Right cardiac atrium (tissue), 5 donors: ENCODE results near the gene ITGAV. TPM values are rescaled to one million over a fixed set of nuclear protein-coding genes. Genes with fewer than 3 reads are reported as not detected.
A peak's percentile ranks its signal among the peaks of the same experiment; 100 is the strongest.

Source experiments
- ATAC-seq, 2 donors: fragments of 200-7000 bp; cut with Tn5 transposase; one replicate each; pipeline versions ENCODE4 v1.8.0 to v1.9.1; 2020; ENCODE audit warnings: moderate library complexity in 2 of 2, mild to moderate bottlenecking in 1 of 2
- DNase-seq, 3 donors: peaks; one replicate each; pipeline ENCODE4 v3.0.0-alpha.2; 2020
- H3K27ac ChIP-seq: one replicate; pipeline ENCODE4 v1.5.1; 2013; ENCODE audit warnings: mild to moderate bottlenecking, low read length, control low read depth, moderate library complexity
- H3K27me3 ChIP-seq: one replicate; pipeline ENCODE4 v1.6.1; 2013; ENCODE audit not compliant: control insufficient read depth, insufficient read depth
- H3K4me1 ChIP-seq: one replicate; pipeline ENCODE4 v1.6.1; 2013; ENCODE audit warnings: low read length; ENCODE audit not compliant: control insufficient read depth, insufficient read depth
- H3K4me3 ChIP-seq: one replicate; pipeline ENCODE4 v1.5.1; 2013; ENCODE audit warnings: low read length, control low read depth
- H3K9me3 ChIP-seq: one replicate; pipeline ENCODE4 v1.6.1; 2013; ENCODE audit warnings: low read length; ENCODE audit not compliant: control insufficient read depth
- WGBS: extraction: QIAGEN DNeasy Blood & Tissue Kit; methylation state at CpG from one replicate; pipeline ENCODE4 v1.1.7; 2013; 5-methylcytosine and 5-hydroxymethylcytosine counted together
- intact Hi-C, 4 donors: fragments of 100-400 bp; cut with DNase I; formaldehyde crosslinking; loops; one replicate each; pipeline versions ENCODE4 v1.11.0 to v1.14.0; 2022 to 2023
- polyA plus RNA-seq: library from polyadenylated mRNA; stranded (reverse); fragments of 200-250 nt; gene quantifications from one replicate; pipeline ENCODE4 v1.2.3, GENCODE V29; 2013
- total RNA-seq, 4 donors: library from RNA; stranded (reverse); fragmentation: NEBNext Ultra II Directional; extraction: Animal tissue kit (Norgen Biotek cat#: 25700); gene quantifications; one replicate each; pipeline ENCODE4 v1.2.1, GENCODE V29; 2021
- donor health status: healthy with polysubstance abuse.
- donor health status: DM: no; HTN: yes; CAD: no.
- donor health status: DM: no; HTN: no; CAD: no.
- donor health status: DM: no; HTN: yes; CAD: no; lungs with severe emphysema.
- donor health status: DM: yes; HTN: yes; CAD: no.

The ITGAV gene
- total and polyA plus RNA-seq, 5 donors: 37.3 to 135 (median 121) TPM

DNA sequence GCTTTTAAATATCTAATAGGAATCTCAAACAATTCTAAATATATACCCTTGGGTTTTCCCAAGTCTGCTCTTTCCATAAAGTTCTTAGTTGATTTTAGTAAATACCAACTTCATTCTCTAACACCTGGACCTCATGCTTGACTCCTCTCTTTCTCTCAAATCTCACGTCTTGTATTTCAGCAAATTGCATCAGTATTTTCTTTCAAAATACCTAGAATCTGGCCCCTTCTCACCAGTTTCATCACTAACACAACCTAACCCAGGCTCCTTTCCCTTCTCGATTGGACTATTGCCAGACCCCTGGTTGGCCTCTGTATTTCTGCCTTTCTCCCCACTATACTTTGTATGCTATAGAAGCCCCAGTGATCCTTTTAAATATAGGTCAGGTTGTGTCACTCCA, 81.0 kb downstream of the ITGAV start:
- Histone ChIP-seq H3K9me3 (no peaks in the 10 kb centered on the region), H3K4me3 (no peak overlapping the region), H3K27ac (no peak overlapping the region), H3K4me1 (no peaks in the 10 kb centered on the region), H3K27me3 (no peaks in the 10 kb centered on the region)
- WGBS: 95% methylated on average over 2 of the region's 2 CpGs
- intact Hi-C loops: no loop called here
- ATAC-seq (no peak), DNase-seq (no peak)

DNA sequence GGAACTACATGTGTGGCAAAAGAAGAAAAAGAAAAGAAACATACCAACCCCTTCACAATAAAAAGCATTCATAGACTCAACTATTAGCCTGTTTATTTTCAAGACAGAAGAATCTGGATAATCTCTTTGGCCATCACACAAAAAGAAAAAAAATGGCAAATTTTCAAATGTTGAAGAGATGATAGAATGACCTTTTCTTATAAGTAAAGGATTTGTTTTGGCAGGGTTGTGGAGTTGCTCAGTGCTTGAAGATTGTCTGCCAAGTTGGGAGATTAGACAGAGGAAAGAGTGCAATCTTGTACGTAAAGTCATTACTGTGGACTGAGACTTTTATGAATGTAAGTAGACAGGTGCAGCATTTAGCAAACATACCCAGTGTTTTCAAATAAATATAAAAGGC, 85.5 kb downstream of the ITGAV start:
- WGBS: 36% methylated on average over 1 of the region's 1 CpG
- no peak for ATAC-seq
- Histone ChIP-seq H3K27me3 (no peaks in the 10 kb centered on the region), H3K9me3 (no peaks in the 10 kb centered on the region), H3K4me3 (no peak overlapping the region), H3K4me1 (no peaks in the 10 kb centered on the region), H3K27ac (no peak overlapping the region)
- DNase-seq: no peak
- intact Hi-C loops: no loop called here

DNA sequence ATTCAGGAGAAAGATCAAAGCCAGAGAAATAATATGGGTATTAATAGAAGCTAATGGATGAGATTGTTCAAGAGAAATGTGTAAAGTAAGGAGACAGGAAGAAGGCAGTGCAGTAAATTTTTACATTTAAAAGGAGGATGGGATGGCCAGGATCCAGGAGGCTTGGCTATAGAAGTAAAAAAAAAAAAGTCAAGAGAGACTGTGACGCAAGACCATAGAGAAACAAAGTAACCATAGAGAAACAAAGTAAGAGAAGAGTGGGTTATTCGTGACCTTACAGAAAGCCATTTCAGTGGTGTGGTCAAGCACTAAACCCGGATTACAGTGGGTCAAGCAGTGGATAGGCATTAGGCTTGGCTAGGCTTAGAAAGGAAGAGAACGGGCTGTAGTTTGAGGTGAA, 93.5 kb downstream of the ITGAV start:
- 80% methylated on average over 4 of the region's 4 CpGs for WGBS
- no peak for ATAC-seq
- H3K4me1 ChIP-seq: no peaks in the 10 kb centered on the region

DNA sequence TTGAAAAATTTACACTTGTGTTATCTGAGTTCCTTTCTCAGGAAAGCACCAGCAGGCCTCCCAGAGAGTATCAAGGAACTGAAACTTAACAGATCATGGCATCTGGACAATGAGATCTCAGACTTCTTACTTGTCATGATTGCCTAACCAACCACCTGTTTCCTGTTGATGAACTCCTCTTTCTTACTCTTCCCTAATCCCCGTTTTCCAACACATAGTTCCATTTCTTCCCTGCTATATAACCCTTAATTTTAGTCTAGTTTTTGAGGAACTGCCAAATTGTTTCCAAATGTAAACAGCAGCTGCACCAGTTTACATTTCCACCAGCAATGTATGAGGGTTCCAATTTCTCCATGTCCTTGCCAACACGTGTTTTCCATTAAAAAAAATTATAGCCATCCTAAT, 98.0 kb downstream of the ITGAV start:
- 78% methylated on average over 2 of the region's 2 CpGs for WGBS
- Histone ChIP-seq H3K4me3 (no peak overlapping the region), H3K27me3 (no peaks in the 10 kb centered on the region), H3K9me3 (no peaks in the 10 kb centered on the region), H3K27ac (no peak overlapping the region), H3K4me1 (no peaks in the 10 kb centered on the region)
- intact Hi-C loops: no loop called here
- DNase-seq (no peak), ATAC-seq (no peak)

More for the DNA sequence above, 93.5 kb downstream of the ITGAV start:
- intact Hi-C loops: no loop called here
- DNase-seq: no peak
- Histone ChIP-seq H3K27me3 (no peaks in the 10 kb centered on the region), H3K27ac (no peak overlapping the region), H3K4me3 (no peak overlapping the region), H3K9me3 (no peaks in the 10 kb centered on the region)

DNA sequence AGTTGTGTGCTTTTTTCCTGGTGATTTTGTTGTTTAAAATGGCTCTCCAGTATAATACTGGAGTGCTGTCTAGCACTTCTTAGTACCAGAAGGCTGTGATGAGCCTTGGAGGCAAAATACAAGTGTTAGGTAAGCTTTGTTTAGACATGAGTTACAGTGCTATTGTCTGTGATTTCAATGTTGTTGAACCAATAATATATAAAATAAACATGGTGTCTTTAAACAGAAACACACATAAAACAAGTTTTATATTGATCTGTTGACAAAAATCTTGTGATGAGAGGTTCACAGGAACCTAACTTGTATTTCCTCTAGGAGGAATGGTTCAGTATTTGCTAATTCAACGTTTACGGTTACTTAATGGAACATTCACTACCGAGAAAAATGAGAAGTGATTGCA, 99.0 kb downstream of the ITGAV start:
- no peak for ATAC-seq

DNA sequence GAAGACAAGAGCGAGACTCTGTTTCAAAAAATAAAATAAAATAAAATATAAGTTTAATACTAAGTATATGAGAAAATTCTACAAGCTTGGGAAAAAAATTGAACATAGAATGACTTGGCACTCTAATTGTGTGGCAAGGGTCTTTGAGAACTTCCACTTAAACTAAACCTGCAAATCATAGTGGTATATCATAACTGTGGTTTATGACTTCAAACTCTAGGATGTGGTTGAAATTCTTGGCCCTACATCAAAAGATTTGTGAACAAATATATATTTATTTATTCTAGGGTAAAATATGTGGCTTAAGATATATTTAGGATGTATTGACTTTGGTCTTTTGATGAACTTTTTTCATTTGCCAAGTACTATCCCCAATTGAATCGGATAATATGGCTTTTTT, 100.9 kb downstream of the ITGAV start:
- ATAC-seq (no peak), DNase-seq (no peak)
- intact Hi-C loops: no loop called here
- no peaks in the 10 kb centered on the region for H3K9me3 ChIP-seq
- H3K27me3 ChIP-seq: no peaks in the 10 kb centered on the region
- H3K4me1 ChIP-seq: peaks cover 2% of the 10 kb centered on the region
- no peak overlapping the region for H3K4me3 ChIP-seq
- H3K27ac ChIP-seq: no peak overlapping the region
- 96% methylated on average over 2 of the region's 2 CpGs for WGBS

More for the DNA sequence above, 99.0 kb downstream of the ITGAV start:
- intact Hi-C loops: no loop called here
- Histone ChIP-seq H3K27me3 (no peaks in the 10 kb centered on the region), H3K4me3 (no peak overlapping the region), H3K4me1 (peaks cover 2% of the 10 kb centered on the region), H3K9me3 (no peaks in the 10 kb centered on the region), H3K27ac (no peak overlapping the region)
- DNase-seq: no peak
- WGBS: 96% methylated on average over 3 of the region's 3 CpGs

DNA sequence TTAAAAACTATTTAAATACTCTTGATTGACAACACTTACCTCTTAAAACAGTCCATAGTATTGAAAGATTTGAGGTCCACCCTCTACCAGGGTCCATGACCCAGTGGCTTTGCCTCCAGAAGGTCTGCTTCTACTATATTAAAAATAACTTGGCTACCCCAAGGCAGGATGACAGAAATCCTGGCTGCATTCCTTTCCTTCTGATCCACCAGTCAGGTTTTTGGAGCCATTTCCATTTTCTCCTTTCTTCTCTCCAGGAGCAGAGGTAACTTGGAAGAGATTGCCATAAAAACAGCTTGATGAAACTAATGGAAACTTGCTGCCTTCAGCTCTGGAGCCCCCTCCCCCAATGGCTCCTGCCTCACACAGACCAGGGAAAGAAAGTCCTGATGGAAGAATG, 101.4 kb downstream of the ITGAV start:
- intact Hi-C loops: no loop called here
- ATAC-seq: no peak
- H3K27me3 ChIP-seq: no peaks in the 10 kb centered on the region

DNA sequence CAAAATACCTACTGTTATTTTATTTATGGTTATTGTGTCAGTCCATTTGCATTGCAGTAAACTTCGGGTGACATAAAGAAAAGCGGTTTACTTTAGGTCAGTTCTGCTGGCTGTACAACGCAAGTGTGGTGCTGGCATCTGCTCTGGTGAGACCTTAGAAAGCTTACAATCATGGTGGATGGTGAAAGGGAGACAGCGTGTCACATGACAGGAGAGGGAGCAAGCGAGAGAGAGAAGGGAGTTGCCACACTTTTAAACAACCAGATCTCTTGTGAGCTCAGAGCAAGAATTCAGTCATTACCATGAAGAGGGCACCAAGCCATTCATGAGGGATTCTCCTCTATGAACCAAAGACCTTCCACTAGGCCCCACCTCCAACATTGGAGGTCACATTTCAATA, 102.0 kb downstream of the ITGAV start:
- no peaks in the 10 kb centered on the region for H3K9me3 ChIP-seq
- no peak overlapping the region for H3K4me3 ChIP-seq
- 96% methylated on average over 5 of the region's 5 CpGs for WGBS
- H3K4me1 ChIP-seq: peaks cover 2% of the 10 kb centered on the region
- no peak overlapping the region for H3K27ac ChIP-seq
- intact Hi-C loops: no loop called here
- no peaks in the 10 kb centered on the region for H3K27me3 ChIP-seq
- no peak for ATAC-seq
- no peak for DNase-seq

More for the DNA sequence above, 101.4 kb downstream of the ITGAV start:
- Histone ChIP-seq H3K4me1 (peaks cover 2% of the 10 kb centered on the region), H3K27ac (no peak overlapping the region), H3K9me3 (no peaks in the 10 kb centered on the region), H3K4me3 (no peak overlapping the region)
- DNase-seq: no peak

DNA sequence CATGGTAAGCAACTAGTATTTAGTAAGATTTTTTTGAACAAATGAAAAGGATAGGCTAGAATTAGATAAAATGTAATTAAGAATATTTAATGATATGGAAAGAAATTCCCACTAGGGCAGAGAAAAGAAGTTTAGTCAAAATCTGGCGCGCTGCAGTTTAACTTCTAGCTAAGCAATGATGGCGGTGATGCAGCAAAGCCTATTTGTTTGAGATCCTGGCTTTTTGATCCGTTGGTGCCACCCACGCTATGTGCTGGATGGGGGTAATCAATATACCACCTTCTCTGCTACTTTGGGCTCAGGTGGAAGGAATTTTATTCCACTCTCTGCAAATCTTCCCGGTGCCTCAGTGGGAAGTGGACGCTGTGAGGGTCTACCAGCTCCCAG, 103.6 kb downstream of the ITGAV start:
- intact Hi-C loops: no loop called here
- WGBS: 36% methylated on average over 7 of the region's 7 CpGs
- DNase-seq (no peak), ATAC-seq (no peak)
- Histone ChIP-seq H3K4me1 (peaks cover 2% of the 10 kb centered on the region), H3K27me3 (no peaks in the 10 kb centered on the region), H3K27ac (no peak overlapping the region), H3K4me3 (peak overlapping the region; percentile 59), H3K9me3 (no peaks in the 10 kb centered on the region)

DNA sequence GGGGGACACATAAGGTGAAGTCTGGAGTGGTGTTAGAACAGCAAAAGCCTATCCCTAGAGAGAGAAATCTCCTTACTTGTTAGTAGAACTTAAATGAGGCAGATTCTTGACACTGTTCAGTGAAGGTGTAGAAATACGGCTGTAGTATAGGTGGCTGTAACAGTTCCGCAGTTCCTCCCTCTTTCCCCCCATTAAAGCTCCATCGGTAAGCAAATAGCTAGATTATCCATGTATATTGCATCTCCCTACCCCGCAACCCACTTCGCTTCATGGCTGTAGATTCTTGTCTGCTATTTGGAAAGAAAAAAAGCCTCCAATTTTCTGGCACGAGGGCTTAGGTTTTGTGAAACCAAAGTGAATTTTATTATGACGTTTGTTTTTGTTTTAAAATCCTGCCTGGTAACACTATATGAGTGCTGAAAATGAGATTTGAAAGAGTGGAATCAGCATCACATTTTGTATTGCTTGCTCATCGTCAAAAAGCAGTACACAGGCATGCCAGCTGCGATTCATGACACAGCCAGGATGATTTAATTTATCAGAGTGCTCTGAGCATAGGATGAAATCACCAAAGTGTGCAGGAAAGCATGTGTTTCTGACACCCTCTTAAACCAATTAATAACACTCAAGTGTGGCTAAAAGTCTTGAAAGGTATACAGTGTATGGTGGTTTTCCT, 105.4 kb downstream of the ITGAV start:
- 23% methylated on average over 9 of the region's 9 CpGs for whole genome bisulfite sequencing
- no peaks in the 10 kb centered on the region for H3K27me3 ChIP-seq
- H3K4me1 ChIP-seq: peaks cover 2% of the 10 kb centered on the region
- peak overlapping the region; percentile 59 for H3K4me3 ChIP-seq
- ATAC-seq (no peak), DNase-seq (no peak)
- no peaks in the 10 kb centered on the region for H3K9me3 ChIP-seq
- H3K27ac ChIP-seq: no peak overlapping the region
- intact Hi-C loops: no loop called here

DNA sequence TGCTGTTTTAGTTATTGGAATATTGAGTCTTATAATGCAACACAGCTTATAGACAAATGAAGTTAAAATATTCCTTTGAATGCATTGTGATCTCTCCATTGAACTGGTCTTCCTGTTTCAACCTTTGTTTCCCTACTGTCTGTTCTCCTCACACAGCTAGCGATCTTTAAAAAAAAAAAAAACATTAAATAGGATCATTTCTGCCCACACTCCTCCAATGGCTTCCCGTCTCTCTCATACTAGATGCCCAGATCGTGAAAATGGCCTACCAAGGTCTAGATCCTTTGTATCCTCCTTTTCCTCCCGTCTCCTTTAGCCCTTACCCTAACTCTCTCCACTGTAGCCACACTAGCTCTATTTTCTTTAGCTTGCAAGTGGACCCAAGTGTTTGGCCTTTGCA, 106.4 kb downstream of the ITGAV start:
- H3K4me3 ChIP-seq: no peak overlapping the region
- ATAC-seq (no peak), DNase-seq (no peak)
- no peaks in the 10 kb centered on the region for H3K9me3 ChIP-seq
- no peaks in the 10 kb centered on the region for H3K27me3 ChIP-seq
- WGBS: 97% methylated on average over 4 of the region's 4 CpGs
- H3K27ac ChIP-seq: no peak overlapping the region
- H3K4me1 ChIP-seq: peaks cover 2% of the 10 kb centered on the region
- intact Hi-C loops: no loop called here

DNA sequence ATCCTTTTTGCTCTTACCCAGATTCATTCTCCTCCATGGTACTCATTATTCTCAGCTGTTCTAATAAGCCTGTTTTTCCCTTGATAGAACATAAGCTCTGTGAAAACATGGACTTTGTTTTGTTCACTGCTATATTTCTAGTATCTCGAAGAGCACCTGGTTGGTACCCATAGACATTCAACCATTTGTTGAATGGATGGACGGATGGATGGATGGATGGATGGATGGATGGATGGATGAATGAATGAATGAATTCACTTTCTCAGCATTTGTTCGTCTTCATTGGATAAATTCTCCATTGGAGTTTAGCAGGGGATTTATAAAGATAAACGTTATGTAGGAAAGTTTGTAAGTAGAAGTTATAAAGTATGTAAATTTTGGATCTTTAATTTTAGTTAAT, 106.9 kb downstream of the ITGAV start:
- no peak overlapping the region for H3K4me3 ChIP-seq
- WGBS: 49% methylated on average over 4 of the region's 4 CpGs
- ATAC-seq: no peak
- intact Hi-C loops: no loop called here
- H3K27me3 ChIP-seq: no peaks in the 10 kb centered on the region
- no peak overlapping the region for H3K27ac ChIP-seq
- no peaks in the 10 kb centered on the region for H3K9me3 ChIP-seq
- no peak for DNase-seq
- peaks cover 2% of the 10 kb centered on the region for H3K4me1 ChIP-seq
